Retinal pigment epithelial cell (primary cell): ENCODE results near the gene IRF9.
"Not testable (repeated sequence)": the region's sequence is repeated elsewhere in the genome, so short reads cannot be mapped to it uniquely, and the experiment has no call there.

Source experiments
- DNase-seq: peaks from one replicate; pipeline ENCODE4 v3.0.0-alpha.2; 2010; ENCODE audit warnings: low read depth
- H3K4me3 ChIP-seq: 2 replicates; pipeline ENCODE4 v1.5.1; 2011; ENCODE audit warnings: mild to moderate bottlenecking, low read length, control low read depth, moderate library complexity
- TF ChIP-seq, protein P1 (sequence below): conservative IDR thresholded peaks from 2 replicates; pipeline ENCODE4 v1.5.1; 2011; ENCODE audit warnings: low read depth, low read length, control low read depth, inconsistent platforms

The IRF9 gene

DNA sequence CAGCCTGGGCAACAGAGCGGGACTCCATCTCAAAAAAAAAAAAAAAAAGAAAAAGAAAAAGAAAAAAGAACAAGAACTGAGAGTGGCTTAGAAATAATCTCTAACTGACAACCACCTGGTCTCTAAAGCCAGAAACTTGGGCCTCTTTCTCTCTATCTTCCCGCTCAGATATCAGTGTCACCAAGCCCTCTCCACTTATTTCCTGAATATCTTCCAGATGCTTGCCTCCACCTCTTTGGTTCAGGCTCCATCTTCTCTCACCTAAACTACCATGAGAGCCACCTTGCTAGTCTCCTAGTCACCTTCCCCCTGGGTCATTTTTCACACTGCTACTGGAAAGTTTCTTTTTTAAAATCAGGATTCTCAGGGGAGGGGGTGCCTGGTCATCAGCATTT is 36.0 kb downstream of the IRF9 start:
- TF ChIP-seq, protein P1, sequence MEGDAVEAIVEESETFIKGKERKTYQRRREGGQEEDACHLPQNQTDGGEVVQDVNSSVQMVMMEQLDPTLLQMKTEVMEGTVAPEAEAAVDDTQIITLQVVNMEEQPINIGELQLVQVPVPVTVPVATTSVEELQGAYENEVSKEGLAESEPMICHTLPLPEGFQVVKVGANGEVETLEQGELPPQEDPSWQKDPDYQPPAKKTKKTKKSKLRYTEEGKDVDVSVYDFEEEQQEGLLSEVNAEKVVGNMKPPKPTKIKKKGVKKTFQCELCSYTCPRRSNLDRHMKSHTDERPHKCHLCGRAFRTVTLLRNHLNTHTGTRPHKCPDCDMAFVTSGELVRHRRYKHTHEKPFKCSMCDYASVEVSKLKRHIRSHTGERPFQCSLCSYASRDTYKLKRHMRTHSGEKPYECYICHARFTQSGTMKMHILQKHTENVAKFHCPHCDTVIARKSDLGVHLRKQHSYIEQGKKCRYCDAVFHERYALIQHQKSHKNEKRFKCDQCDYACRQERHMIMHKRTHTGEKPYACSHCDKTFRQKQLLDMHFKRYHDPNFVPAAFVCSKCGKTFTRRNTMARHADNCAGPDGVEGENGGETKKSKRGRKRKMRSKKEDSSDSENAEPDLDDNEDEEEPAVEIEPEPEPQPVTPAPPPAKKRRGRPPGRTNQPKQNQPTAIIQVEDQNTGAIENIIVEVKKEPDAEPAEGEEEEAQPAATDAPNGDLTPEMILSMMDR, result no peak
- no peak overlapping the region for H3K4me3 ChIP-seq
- DNase-seq, result no peak

DNA sequence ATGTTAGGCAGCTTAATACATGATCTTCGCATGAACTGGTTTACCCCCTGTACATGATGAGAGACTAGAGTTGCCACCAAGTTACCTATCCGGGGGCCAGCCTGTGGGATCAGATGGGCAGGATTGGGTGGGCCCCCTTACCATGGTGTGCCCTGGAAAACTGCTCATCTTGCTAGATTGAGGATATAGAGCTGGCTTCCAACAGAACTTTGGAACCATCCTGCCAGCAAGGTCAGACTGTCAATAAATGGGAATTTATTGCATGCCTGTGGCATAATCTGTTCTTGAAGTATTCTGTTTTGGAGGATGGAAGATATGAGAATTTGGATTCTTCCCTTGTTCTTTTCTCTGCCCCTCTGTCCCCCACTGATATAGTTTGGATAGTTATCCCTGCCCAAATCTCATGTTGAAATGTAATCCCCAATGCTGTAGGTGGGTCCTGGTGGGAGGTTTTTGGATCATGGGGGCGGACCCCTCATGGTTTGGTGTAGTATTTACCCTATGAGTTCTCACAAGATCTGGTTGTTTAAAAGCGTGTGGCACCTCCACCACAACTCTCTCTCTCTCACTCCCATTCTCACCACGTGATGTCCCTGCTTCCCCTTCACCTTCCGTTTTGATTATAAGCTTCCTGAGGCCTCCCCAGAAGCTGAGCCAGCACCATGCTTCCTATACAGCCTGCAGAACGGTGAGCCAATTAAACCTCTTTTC is 37.9 kb downstream of the IRF9 start:
- TF ChIP-seq, protein P1, result no peak
- DNase-seq, result no peak
- no peak overlapping the region for H3K4me3 ChIP-seq

DNA sequence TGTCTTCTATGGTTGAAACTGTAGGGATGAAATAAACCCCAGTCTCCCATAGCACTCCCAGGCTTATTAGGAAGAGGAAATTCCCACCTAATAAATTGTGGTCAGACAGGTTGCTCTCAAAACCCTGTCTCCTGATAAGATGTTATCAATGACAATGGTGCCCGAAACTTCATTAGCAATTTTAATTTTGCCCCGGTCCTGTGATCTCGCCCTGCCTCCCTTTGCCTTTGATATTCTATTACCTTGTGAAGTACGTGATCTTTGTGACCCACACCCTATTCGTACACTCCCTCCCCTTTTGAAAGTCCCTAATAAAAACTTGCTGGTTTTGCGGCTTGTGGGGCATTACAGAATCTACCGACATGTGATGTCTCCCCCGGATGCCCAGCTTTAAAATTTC is 41.5 kb downstream of the IRF9 start:
- not testable (repeated sequence) for H3K4me3 ChIP-seq, DNase-seq

DNA sequence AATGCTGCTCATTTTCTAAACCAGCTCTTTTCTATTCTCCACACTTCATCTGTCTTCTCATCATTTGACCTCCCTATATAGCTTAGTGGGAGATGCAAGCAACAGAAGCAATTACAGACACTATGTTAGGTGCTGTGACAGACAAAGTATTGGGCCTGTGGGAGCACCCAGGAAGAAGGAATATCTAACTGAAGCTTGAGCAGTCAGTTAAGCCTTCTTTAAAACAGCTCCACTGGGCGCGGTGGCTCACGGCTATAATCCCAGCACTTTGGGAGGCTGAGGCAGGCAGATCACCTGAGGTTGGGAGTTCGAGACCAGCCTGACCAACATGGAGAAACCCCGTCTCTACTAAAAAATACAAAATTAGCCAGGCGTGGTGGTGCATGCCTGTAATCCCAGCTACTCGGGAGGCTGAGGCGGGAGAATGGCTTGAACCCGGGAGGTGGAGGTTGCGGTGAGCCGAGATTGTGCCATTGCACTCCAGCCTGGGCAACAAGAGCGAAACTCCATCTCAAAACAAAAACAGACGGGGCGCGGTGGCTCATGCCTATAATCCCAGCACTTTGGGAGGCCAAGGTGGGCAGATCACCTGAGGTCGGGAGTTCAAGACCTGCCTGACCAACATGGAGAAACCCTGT is 42.3 kb downstream of the IRF9 start:
- H3K4me3 ChIP-seq, DNase-seq: not testable (repeated sequence)

GRCh38 chr14:24204163-24205146 is 43.4 kb downstream of the IRF9 start:
- DNase-seq, result no peak
- TF ChIP-seq, protein P1, result no peak
- no peak overlapping the region for H3K4me3 ChIP-seq

GRCh38 chr14:24206260-24207103 is 45.4 kb downstream of the IRF9 start:
- TF ChIP-seq, protein P1, result no peak
- DNase-seq, result no peak
- H3K4me3 ChIP-seq, result no peak overlapping the region

DNA sequence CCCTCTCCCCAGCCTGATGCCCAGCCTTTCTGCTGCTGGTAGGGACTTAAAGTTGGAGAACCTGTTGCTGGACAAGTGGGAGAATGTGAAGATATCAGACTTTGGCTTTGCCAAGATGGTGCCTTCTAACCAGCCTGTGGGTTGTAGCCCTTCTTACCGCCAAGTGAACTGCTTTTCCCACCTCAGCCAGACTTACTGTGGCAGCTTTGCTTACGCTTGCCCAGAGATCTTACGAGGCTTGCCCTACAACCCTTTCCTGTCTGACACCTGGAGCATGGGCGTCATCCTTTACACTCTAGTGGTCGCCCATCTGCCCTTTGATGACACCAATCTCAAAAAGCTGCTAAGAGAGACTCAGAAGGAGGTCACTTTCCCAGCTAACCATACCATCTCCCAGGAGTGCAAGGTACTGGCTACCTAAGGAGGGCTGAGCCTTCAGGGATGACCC is 46.1 kb downstream of the IRF9 start:
- TF ChIP-seq, protein P1, result no peak
- no peak for DNase-seq
- no peak overlapping the region for H3K4me3 ChIP-seq
